ENCODE measurements around the gene SKAP1. TPM values are rescaled to one million over a fixed set of nuclear protein-coding genes. Genes with fewer than 3 reads are reported as not detected.

SKAP1 gene
- total and polyA plus RNA-seq, 8 donors = 1.2 to 3.0 (median 1.8) TPM

DNA sequence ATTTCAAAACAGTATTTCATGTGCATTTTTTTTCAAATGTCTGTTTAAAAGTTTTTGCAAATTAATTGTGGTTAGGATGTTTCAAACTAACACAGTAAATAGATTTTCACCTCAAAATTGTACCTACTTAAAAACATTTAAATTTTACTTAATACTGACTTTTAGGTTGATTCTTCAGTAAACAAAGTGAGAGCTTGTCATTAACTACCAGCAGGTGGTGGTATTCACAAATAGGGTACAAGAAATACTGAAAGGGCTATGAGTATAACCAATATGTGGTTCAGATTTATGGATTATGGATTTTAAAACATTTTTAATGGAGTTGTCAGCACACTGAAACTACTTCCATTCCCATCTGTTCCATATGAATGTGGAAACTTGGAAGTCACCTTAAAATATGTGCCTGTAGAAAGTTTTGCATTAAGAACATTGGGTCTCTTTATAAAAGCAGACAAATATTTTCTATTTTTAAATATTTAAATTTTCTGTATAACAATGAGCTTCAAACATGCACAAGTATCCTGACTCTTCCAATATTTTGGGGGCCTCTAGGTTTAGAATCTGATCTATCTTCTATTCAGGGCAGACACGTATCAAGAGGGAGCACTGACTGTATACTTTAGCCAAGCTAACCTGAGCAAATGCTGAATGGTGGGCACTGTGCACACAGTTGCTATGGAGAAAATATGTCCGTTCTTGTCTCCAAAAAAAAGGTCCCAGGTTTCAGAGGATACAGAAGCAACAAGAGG, 166.9 kb downstream of the SKAP1 start:
- DNase-seq = no peak
- no peak for ATAC-seq
- H3K36me3 ChIP-seq = no peaks in the 10 kb centered on the region
- H3K9me3 ChIP-seq = no peaks in the 10 kb centered on the region
- H3K4me3 ChIP-seq = no peak overlapping the region
- peaks cover 4 to 5% of the 10 kb centered on the region in 2 donors for H3K27me3 ChIP-seq
- TF ChIP-seq, protein P1, sequence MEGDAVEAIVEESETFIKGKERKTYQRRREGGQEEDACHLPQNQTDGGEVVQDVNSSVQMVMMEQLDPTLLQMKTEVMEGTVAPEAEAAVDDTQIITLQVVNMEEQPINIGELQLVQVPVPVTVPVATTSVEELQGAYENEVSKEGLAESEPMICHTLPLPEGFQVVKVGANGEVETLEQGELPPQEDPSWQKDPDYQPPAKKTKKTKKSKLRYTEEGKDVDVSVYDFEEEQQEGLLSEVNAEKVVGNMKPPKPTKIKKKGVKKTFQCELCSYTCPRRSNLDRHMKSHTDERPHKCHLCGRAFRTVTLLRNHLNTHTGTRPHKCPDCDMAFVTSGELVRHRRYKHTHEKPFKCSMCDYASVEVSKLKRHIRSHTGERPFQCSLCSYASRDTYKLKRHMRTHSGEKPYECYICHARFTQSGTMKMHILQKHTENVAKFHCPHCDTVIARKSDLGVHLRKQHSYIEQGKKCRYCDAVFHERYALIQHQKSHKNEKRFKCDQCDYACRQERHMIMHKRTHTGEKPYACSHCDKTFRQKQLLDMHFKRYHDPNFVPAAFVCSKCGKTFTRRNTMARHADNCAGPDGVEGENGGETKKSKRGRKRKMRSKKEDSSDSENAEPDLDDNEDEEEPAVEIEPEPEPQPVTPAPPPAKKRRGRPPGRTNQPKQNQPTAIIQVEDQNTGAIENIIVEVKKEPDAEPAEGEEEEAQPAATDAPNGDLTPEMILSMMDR (IDR thresholded peaks at IDR 0.05) = peak in 1 of 2 donors; percentile 33
- intact Hi-C loops (cut with DNase I) = no loop called here
- no peak overlapping the region for H3K27ac ChIP-seq
- no peaks in the 10 kb centered on the region for H3K4me1 ChIP-seq

DNA sequence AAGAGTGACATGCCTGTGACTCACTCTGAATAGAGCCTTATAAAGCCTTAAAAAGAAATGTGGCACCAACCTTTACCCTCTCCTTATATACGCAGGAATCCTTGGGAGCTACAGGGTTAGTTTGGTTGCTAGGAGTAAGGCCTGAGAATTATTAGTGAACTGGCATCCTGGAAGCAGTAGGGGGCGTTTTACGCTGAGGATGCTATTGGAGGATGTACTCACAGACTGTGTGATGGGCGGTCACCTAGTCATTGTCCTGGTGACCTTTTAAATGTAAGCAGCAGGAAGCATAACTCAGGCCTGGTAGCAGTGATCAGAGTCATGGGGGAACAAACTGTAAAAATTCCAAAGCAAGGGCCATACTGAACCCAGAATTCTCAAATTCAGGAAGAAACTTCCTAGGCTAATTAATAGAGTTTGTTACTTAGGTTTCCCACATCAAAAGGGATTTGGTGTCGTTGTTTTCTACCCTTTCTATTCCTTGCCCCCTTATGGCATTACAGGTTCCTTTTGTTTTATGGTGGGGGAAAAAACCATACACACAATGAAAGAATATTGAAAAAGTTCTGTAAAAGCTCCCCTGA, 168.6 kb downstream of the SKAP1 start:
- intact Hi-C loops (cut with DNase I) = no loop called here
- Histone ChIP-seq H3K4me1 (no peaks in the 10 kb centered on the region), H3K9me3 (no peaks in the 10 kb centered on the region), H3K27ac (no peak overlapping the region), H3K27me3 (peaks cover 0 to 6% of the 10 kb centered on the region in 2 donors), H3K36me3 (no peaks in the 10 kb centered on the region), H3K4me3 (no peak overlapping the region)
- TF ChIP-seq, protein P1 (IDR thresholded peaks at IDR 0.05) = no peak
- no peak for DNase-seq
- no peak for ATAC-seq

DNA sequence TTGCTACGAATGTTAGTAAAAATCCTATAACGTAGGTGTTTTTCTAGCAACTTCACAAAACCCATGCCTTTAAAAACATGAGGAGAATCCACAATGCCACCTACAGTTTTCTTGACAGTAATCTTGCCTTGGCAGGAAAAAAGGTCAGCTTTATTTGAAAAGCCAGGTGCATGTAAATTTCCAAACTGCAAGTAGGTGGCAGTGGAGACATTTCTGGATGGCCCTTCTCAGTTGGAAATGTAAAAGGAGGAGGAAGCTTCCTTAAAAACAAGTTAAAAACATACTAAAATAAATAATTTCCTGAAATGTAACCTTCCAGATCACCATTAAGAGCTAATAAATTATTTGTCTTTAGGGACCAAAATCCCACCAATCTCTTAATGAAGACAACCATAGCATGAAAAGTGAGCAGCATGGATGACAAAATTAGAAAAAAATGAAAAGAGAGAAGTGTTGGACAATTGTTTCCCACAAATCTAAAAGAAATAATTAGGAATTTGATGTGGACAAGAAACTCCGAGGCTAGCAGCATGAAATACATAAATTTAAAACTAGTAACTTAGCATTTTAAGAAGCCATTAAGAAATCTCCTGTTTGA, 170.2 kb downstream of the SKAP1 start:
- Histone ChIP-seq H3K27ac (no peak overlapping the region), H3K36me3 (no peaks in the 10 kb centered on the region), H3K9me3 (no peaks in the 10 kb centered on the region), H3K27me3 (peaks cover 6 to 18% of the 10 kb centered on the region in 2 donors), H3K4me3 (no peak overlapping the region), H3K4me1 (no peaks in the 10 kb centered on the region)
- TF ChIP-seq, protein P1 (IDR thresholded peaks at IDR 0.05) = peak; percentile 4 to 35
- intact Hi-C loops (cut with DNase I) = no loop called here
- peak; percentile 53 for ATAC-seq
- no peak for DNase-seq

DNA sequence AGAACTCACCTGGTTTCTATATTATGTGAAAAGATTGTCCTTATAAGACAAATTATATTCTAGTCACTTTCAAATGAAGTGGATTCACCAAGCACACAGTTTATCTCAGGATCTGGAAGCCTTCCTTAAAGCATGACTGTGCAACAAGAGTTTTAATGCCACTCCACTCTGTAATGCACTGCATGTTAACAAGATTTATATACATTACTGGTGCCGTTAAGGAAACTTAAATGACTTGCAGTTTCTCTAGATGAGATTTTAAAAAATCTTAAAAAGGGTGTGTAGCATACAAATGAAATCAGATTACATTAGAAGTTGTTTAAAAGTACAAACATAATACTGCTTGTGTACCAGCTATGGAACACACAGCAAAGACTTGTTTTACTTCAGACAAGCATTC, 171.7 kb downstream of the SKAP1 start:
- H3K4me1 ChIP-seq = no peaks in the 10 kb centered on the region
- no peaks in the 10 kb centered on the region for H3K9me3 ChIP-seq
- intact Hi-C loops (cut with DNase I) = no loop called here
- no peak overlapping the region for H3K4me3 ChIP-seq
- TF ChIP-seq, protein P1 (IDR thresholded peaks at IDR 0.05) = no peak
- no peak overlapping the region for H3K27ac ChIP-seq
- peaks cover 10 to 18% of the 10 kb centered on the region in 2 donors for H3K27me3 ChIP-seq
- ATAC-seq (no peak), DNase-seq (no peak)
- no peaks in the 10 kb centered on the region for H3K36me3 ChIP-seq

DNA sequence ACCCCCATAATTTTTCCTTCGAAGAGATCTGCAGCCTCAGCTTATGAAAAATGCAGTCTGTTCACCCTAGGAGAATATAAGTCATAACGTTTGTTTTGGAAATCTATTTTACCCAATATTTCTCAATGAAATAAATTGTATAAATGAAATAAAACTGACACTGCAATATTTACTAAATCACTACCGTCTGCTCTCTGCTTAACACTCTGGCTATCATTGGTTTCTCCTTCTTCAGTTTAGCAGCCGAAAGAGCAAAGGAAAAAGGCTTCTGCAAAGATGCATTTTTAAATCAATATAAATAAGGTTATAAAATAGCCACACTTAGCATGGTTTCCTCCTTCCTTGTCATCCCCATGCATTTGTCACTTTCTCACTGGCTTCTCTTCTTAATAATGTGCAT, 174.3 kb downstream of the SKAP1 start:
- intact Hi-C loops (cut with DNase I) = no loop called here
- H3K4me1 ChIP-seq = no peaks in the 10 kb centered on the region
- no peak overlapping the region for H3K4me3 ChIP-seq
- TF ChIP-seq, protein P1 (IDR thresholded peaks at IDR 0.05) = no peak
- no peaks in the 10 kb centered on the region for H3K9me3 ChIP-seq
- H3K27ac ChIP-seq = no peak overlapping the region
- no peak for ATAC-seq
- H3K27me3 ChIP-seq = peaks cover 10 to 23% of the 10 kb centered on the region in 2 donors
- DNase-seq = no peak
- H3K36me3 ChIP-seq = no peaks in the 10 kb centered on the region
